GM18502 (cell line): ENCODE data around the gene CLEC2D.
"Not testable (repeated sequence)": the region's sequence is repeated elsewhere in the genome, so short reads cannot be mapped to it uniquely, and the experiment has no call there.

ENCODE experiments used
- ATAC-seq: cut with Tn5 transposase; IDR thresholded peaks from one replicate; pipeline ENCODE4 v1.9.1; 2021; ENCODE audit warnings: mild to moderate bottlenecking; ENCODE audit not compliant: unreplicated experiment, poor library complexity

CLEC2D gene

GRCh38 chr12:9721394-9722092 lies 52.0 kb downstream of the CLEC2D start:
- ATAC-seq = peak; percentile 70

GRCh38 chr12:9724023-9724422 lies 54.5 kb downstream of the CLEC2D start:
- no peak for ATAC-seq

GRCh38 chr12:9725213-9725870 lies 55.8 kb downstream of the CLEC2D start:
- ATAC-seq = no peak

- no peak for ATAC-seq
These were observed 58.3 kb downstream of the CLEC2D start for GRCh38 chr12:9727813-9728212.

- no peak for ATAC-seq
These were observed 59.6 kb downstream of the CLEC2D start for GRCh38 chr12:9729082-9729481.

GRCh38 chr12:9730011-9730410 lies 60.5 kb downstream of the CLEC2D start:
- ATAC-seq = peak; percentile 39

GRCh38 chr12:9730591-9730990 lies 61.1 kb downstream of the CLEC2D start:
- ATAC-seq = no peak

- no peak for ATAC-seq
These were observed 61.9 kb downstream of the CLEC2D start for GRCh38 chr12:9731393-9731792.

GRCh38 chr12:9731797-9732196 lies 62.3 kb downstream of the CLEC2D start:
- peak; percentile 54 for ATAC-seq

- peak; percentile 53 for ATAC-seq
These were observed 63.5 kb downstream of the CLEC2D start, which contains the start of gene CLECL1 for GRCh38 chr12:9732921-9733461. CLECL1 (minus strand) TSS chr12:9733097.

- no peak for ATAC-seq
These were observed 66.1 kb downstream of the CLEC2D start for GRCh38 chr12:9735601-9736000.

- no peak for ATAC-seq
These were observed 67.6 kb downstream of the CLEC2D start for GRCh38 chr12:9736936-9737705.

- ATAC-seq = not testable (repeated sequence)
These were observed 69.4 kb downstream of the CLEC2D start for GRCh38 chr12:9738905-9739304.

GRCh38 chr12:9739404-9740105 lies 70.0 kb downstream of the CLEC2D start:
- not testable (repeated sequence) for ATAC-seq

GRCh38 chr12:9740106-9740750 lies 70.7 kb downstream of the CLEC2D start:
- no peak for ATAC-seq

- ATAC-seq = peak; percentile 77
These were observed 72.2 kb downstream of the CLEC2D start for GRCh38 chr12:9741726-9742125.

GRCh38 chr12:9742661-9743060 lies 73.1 kb downstream of the CLEC2D start:
- ATAC-seq = no peak

GRCh38 chr12:9745199-9745598 lies 75.7 kb downstream of the CLEC2D start:
- no peak for ATAC-seq
